Measurements from ENCODE around the gene VAV2.

The VAV2 gene

DNA sequence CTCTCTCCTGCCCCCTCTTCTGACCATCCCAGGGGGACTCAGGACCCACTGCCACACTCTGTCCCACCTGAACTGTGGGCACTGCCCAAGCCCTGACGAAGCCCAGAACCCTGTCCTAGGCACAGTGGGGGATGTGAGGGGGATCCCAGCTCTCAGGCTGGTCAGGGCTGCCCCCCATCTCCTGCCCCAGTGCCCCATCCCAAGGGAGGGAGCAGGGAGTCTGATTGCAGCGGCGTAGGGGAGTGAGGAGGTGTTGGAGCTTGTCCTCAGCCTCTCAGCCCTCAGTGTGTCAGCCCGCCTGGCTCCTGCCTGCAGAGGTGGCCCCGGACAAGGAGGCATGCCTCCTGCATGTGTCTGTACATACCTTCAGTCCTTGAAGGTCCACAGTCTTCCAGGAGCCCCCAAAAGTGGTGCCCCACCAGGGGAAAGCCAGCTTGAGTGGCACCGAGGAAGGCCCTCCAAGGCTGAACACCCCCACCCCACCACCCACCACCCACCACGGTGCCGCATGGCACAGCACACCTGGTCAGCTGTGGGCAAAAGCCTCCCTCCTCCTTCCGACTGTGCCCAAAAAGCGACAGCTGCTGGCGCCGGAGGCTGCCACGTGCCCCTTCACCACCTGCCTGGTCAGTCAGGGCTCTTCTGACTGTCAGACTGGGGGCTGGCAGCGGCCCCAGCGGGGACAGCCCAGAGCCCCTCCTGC is 254.9 kb downstream of the VAV2 start:
- in situ Hi-C loops (cut with HindIII; ENCODE audit: low sequenced_read_pairs): no loop called here

DNA sequence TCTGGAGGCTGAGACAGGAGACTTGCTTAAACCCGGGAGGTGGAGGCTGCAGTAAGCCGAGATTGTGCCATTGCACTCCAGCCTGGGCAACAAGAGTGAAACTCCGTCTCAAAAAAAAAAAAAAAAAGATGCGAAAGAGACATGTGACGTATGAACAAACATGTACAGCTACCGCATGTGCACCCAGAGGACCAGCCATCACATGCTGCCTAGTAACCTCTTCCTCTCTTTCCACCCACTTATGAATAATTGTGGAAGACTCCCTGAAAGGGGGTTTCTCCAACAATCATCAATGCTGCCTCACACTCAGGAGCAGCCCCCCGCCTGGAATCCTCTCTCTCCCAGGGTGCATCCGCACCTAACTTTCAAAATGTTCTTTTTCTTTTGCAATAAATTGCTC is 256.2 kb downstream of the VAV2 start:
- in situ Hi-C loops (cut with HindIII; ENCODE audit: low sequenced_read_pairs): no loop called here

DNA sequence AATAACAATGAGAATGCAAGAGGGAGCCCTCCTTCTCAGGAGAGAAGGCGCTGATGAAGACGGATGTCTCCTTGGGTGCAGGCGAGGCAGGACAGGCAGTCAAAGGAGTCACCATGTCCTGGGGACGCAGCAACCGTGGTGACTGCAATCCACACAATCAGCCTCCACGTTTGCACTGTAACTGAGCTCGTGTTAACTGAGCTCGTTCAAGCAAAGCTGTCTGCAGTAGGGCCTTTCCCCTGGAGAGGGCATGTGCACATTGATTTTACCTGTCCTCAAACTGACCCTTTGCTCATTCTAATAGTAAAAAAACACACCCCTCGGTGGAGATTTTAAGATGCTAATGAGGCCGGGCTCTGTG is 256.7 kb downstream of the VAV2 start:
- in situ Hi-C loops (cut with HindIII; ENCODE audit: low sequenced_read_pairs): no loop called here

DNA sequence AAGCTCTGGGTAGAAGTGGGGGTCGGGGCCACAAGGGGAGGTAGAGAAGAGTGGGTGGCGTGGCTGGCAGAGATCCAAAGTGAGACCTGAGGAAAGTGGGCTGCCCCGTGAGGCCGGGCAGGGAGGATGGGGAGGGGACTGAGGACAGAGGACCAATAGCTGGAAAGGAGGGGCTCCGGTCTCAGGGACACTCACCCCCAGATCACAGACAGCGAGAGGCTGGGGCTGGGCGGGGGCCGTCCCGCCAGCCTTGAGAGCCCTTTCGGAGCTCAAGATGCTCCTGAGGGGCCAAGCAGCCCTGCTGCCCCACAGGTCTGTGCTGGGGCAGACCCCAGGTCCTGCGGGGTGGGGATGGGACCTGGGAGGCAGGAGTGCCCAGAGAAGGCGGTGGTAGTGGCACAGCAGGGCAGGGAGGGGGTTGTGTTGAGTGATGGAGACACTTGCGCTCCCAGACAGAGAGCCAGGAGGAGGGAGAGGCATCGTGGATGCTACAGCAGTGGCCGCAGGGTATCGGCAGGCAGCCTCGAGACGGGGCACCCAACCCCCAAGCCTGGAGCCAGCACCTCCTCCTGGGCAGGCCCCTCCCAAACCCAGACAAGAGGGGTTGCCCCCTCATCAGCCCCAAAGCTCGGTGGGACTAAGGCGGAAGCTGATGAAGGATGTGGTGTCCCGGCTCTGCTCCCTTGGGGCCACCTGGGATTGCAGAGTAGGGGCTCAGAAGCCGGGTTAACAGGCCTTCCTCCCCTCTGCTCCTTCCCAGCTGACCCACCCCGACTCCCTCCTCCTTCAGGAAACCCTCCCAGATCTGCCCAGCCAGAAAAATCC is 257.3 kb downstream of the VAV2 start:
- in situ Hi-C loops (cut with HindIII; ENCODE audit: low sequenced_read_pairs): loop anchor here (5.0 kb wide), 2 partner anchors 63 to 103 kb away; no protein-coding TSS in a partner anchor

DNA sequence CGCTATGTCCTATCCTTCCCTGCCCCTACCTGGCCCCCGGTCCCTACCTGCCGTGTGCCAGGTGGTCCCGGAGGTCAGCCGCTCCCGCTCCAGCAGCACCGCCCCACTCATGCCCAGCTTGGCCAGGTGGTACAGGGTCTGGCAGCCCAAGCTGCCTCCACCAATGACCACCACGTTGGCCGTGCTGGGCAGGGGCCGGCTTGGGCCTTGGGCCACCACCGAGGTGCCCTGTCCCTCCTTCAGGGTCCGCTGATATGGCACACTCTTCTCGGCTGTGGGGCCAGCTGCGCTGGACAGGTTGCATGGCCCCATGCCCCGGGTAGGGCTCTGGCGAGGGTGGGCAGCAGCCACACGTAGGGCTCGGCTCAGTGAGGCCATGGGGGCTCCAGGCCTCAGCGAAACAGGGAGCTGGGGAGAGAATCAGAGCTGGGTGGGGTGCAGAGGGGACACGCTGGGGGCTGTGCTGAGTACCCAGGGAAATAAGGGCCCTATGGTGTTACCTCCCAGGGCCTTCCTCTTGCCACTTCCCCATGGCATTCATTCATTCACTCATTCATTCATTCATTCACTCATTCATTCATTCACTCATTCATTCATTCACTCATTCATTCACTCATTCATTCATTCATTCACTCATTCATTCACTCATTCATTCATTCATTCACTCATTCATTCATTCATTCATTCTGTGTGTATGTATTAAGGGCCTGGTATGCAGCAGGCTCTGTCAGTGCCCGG is 258.2 kb downstream of the VAV2 start:
- in situ Hi-C loops (cut with HindIII; ENCODE audit: low sequenced_read_pairs): loop anchor here (5.0 kb wide), 2 partner anchors 62 to 102 kb away; no protein-coding TSS in a partner anchor

DNA sequence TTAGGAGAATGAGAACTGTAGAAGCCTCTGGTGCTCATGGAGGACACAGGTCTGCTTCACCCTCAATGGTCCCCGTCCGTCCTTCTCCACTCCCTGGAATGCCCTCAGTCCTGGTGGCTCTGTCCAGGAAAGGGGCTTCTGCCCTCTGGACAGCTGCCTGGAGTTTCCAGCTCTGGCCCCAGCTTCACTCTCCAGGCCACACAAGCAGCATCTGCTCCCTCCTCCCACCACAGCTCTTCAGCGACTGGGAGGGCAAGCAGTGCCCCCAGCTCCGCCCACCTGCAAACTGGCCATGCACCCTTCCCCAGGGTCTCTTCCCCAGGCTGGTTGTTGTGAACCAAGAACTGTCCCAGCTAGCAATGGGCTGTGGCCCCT is 258.7 kb downstream of the VAV2 start:
- in situ Hi-C loops (cut with HindIII; ENCODE audit: low sequenced_read_pairs): loop anchor here (5.0 kb wide), 2 partner anchors 61 to 101 kb away; no protein-coding TSS in a partner anchor

DNA sequence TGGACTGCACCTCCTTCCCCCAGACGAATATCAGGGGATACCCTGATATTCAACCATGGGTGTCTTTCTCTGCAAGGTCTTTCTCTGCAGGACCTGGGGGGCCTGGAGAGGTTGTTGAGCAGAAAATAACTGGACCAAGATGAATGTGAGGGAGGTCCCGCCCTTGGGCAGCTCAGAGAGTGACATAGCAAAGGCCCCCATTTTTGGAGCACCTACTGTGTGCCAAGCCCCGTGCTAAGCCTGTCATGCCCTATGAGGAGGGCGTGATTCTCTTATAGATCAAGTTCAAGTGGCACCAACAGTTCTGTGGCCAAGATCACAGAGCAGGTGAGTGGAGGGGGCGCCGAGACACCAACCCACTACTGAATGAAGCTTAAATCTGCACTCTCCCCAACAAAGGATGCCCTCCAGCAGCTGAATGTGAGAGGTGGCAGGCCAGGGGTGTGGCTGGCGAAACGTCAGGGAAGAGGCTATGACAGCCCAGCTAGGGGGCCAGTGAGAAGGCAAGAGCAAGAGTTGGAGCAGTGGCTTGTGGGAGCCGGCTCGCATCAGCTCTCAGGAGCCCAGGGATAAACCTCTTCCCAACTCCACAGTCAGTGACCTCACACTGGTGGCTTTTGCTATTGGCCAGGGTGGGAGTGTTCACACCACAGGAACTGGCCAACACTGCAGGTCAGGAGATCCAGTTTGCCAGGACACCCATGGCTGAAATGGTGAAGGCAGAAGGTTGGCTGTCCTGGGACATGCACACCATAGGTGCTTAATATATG is 259.3 kb downstream of the VAV2 start:
- in situ Hi-C loops (cut with HindIII; ENCODE audit: low sequenced_read_pairs): loop anchor here (5.0 kb wide), 2 partner anchors 61 to 101 kb away; no protein-coding TSS in a partner anchor

DNA sequence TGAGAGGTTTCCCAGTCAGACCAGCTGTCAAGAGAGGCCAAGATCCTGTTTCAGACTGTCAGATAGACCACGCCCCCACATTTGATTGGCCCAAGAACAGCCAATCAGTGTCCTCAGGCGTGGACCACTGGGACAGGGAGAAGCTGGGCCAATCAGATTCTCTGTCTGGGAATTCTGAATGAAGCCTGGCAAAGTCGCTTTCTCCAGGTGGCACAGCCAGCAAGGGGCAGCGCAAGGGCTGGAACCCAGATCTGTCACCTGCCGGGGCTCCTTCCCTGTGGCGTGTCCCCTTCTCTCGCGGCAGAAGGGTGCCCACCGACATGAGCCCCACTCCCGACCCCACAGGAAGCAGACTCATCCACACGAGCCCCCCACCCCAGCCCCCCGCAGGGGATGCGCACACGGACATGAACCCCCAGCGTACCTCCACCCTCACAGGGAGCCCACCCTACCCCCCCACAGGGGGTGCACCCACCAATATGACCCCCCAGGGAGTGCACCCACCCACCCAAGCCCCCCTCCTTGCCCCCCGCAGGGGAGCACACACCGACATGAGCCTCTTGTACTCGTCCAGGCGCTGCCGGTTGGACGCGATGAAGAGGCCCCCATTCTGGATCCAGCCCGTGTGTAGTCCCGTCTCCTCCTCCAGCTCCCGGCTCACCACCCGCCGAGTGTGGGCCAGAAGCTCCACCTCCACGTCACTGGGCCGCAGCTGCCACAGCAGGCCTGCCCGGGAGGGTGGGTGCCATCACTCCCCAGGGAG is 260.1 kb downstream of the VAV2 start:
- in situ Hi-C loops (cut with HindIII; ENCODE audit: low sequenced_read_pairs): loop anchor here (5.0 kb wide), 2 partner anchors 60 to 100 kb away; no protein-coding TSS in a partner anchor

DNA sequence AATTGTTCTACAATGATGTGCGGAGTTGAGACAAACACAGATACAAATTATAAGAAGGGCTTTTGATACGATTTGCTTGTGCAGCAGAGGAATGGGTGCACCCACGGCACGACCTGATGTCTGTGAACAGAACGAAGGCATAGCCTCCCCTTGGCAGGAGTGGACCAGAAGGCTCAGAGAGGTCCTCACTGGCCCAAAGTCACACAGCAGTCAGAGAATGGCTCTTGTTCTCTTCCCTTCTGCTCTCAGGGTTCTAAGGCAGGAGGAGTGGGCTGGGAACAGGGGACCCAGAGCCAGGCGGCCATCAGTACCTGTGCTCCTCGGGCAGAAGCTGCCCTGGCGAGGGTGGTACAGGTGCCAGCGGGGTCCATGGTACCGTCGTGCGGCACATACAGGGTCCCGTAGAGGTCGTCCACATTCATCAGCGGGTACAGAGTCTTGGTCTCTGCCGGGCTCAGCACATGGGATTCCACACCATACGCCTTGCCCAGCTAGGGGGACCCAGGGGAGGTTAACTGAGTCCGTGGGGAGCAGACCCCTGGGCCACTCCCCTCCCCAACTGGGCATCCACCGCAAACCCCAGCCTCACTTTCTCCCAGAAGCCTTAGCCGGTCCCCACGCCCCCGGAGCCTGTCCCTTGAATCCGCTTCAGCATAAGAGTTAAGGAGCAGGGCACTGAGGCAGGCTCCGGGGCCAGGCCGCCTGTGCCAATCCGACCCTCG is 261.0 kb downstream of the VAV2 start:
- in situ Hi-C loops (cut with HindIII; ENCODE audit: low sequenced_read_pairs): loop anchor here (5.0 kb wide), 2 partner anchors 59 to 99 kb away; no protein-coding TSS in a partner anchor

DNA sequence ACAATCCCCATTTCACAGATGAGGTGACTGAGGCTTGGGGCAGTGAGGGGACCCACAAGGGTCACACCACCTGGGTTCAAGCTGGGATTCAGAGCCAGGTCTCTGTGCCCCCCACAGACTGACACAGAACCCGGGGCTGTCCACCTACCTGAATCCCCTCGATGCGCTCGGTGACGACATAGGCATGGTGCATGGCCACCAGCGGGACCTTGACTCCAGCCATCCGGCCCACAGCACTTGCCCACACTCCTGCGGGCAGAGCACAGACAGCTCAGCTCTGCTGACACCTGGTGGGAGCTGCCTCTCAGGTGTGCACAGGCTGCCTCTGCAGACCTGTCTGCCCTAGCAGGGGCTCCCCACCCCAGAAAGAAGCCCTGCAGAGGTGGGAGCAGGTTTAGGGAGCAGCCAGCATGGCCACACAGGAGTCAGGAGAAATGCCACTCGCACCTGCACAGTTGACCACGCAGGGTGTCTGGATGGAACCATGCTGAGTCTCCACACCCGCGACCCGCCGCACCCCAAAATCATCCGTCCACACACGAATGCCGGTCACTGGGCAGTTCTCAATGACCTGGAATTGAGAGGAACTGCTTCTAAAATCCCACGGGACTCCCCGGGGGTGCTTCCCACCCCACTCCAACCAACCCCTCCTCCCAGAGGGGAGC is 262.4 kb downstream of the VAV2 start:
- in situ Hi-C loops (cut with HindIII; ENCODE audit: low sequenced_read_pairs): loop anchor here (5.0 kb wide), 2 partner anchors 57 to 97 kb away; no protein-coding TSS in a partner anchor

DNA sequence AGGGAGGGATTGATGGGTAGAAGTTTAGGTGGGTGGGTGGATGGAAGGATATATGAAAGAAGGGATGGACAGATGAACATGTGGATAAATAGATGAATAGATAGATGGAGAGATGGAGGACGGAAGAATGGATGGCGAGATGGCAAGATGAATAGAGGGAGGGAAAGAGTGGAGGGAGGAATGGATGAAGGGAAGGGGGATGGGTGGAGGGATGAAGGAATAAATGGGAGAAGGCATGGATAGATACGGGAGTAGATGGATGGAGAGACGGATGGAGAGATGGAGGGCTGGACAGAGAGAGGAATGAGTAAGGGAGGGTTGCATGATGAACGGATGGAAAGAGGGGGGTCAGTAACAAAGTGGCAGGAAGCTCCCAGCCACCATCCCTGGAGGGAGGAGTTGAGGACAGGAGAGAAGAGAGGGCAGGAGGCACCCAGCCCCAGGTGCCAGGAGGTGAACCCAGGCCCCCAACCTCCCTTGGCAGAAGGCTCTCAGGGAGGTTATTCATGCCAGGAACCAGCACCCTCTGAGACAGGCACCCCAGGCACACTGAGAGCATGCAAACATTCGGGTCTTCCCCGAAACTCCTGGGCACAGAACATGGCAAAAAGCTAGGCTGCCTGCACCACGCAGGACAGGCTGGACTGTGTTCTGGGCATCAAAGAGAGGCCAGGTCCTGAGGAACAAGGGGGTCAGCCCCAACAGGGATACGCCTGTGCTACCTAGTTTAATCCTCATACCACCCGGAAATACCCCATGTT is 263.1 kb downstream of the VAV2 start:
- in situ Hi-C loops (cut with HindIII; ENCODE audit: low sequenced_read_pairs): no loop called here

DNA sequence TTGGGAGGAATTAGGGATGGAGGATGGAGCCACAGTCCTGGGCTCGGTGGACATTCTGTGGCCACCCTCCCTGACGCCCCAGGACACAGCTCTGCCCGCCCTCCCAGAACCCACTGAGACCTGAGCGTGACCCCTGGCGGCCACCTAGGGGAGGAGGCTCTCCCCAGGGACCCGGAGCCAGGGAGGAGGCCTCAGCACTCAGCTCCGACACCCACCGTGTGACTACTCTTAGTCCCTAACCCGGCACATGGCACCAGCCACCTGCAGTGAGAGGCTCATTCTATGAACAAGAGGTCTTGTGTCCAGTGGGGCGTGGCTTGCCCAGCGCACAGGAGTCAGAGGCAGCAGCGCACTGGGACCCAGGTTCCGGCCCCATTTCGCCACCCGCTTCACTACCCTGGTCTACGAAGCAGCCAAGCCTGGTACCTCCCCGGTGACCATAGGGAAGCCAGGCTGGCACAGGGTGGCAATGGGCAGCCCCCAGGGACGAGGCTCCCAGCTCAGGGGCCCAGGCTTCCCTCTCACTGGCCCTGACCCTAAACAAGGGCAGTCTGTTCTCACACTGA is 264.2 kb downstream of the VAV2 start:
- in situ Hi-C loops (cut with HindIII; ENCODE audit: low sequenced_read_pairs): no loop called here

DNA sequence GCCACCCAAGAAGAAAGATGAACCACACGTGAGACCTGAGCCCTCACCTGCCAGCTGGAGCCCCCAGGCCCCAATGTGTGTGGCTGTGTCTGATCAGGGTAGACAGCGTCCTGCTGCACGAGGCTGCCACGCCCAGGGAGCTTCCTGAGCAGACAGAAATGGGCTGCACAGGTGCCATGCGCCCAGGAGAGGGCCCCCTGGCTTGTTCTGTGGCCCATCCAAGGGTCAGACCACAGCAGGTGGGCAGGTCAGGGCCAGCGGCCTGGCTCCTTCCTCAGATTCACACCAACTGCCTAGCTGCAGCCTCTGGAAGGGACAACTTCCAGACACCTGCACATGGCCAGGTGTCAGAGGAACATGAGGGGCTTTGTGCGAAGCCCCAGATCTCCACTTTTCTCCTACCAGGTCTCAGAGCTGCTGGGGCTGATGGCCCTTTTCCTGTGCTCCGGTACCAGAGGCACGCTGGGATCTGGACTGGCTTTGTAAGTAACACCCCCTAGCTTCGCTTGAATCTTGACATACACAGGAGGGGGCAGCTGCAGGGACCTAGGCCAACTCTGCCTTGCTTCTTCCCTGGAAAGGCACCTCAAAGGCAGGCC is 264.7 kb downstream of the VAV2 start:
- in situ Hi-C loops (cut with HindIII; ENCODE audit: low sequenced_read_pairs): no loop called here

DNA sequence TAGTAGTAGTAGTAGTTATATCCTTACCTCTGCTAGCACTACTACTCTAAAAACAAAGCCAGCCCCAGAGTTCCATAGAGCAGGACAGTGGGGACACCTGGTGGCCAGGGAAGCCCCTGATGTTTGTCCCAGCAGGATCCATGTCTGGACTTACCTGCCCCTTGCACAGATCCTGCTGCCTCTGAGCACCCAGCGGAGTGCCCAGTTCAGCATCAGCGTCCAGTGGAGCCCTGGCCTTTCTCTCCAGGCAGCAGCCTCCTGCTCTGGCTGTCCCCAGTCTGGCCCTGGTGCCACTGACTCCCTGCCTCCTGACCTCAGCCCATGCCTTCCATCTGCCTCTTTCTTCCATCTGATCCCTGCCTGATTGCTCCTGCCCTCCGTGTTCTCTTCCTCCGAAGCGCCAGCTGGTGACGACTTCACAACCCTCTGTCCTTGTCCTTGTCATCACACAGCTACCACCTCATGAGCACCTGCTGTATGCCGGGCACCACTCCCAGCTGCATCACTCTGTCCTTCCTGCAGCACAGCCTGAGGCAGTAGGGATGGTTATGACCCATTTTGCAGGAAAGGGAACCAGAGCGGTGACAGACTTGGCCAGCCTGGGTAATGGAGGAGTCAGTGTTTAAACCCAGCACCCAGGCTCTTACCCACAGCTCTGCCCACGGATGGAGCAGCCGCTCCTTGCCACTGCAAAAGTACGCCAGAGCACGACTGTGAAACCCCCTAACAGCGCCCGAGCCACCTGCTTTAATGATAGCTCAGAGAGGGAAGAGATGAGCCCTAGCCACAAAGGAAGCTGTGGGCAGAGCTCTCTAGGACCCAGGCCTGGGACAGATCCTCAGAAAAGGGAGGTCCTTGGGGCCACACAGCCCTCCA is 265.5 kb downstream of the VAV2 start:
- in situ Hi-C loops (cut with HindIII; ENCODE audit: low sequenced_read_pairs): no loop called here

DNA sequence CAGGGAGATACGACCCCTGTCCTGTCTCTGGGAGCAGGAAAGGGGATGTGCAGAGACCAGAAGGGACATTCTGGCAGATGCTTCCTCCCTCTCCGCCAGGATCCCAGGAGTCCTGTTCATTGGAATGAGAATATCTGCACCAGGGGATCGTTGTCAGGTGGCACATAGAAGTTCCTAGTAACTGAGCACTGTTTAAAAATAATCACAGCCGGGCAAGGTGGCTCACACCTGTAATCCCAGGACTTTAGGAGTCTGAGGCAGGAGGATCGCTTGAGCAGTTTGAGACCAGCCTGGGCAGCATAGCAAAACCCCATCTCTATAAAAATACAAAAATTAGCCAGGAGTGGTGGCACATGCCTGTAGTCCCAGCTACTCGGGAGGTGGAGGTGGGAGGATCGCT is 266.2 kb downstream of the VAV2 start:
- in situ Hi-C loops (cut with HindIII; ENCODE audit: low sequenced_read_pairs): no loop called here

All from endothelial cell of hepatic sinusoid (primary cell).